H1 (cell line): ENCODE data around the gene SHANK1. TPM values are rescaled to one million over a fixed set of nuclear protein-coding genes. Genes with fewer than 3 reads are reported as not detected.

ENCODE experiments used
- MAFK ChIP-seq: IDR thresholded peaks from 2 replicates; pipeline ENCODE4 v1.6.1; 2012; ENCODE audit warnings: low read depth, mild to moderate bottlenecking, improper control_type of control experiment, low read length
- POU5F1 ChIP-seq: IDR thresholded peaks from 2 replicates; pipeline ENCODE4 v1.6.1; 2011; ENCODE audit warnings: low read depth, mild to moderate bottlenecking, low read length, moderate library complexity
- polyA plus RNA-seq, 7 experiments: library from polyadenylated mRNA; depleted of rRNA in 3 of 7; stranded (reverse) in 5 of 7; unstranded in 2 of 7; fragments of >200 nt in 5 of 7; fragments of 200-250 nt in 2 of 7; gene quantifications; 1 replicate in 5 of 7; 2 replicates in 1 of 7; 4 replicates in 1 of 7; pipeline versions ENCODE4 v1.2.1 to v1.2.3, GENCODE V29; 2011 to 2013; ENCODE audit warnings: missing spikeins in 2 of 7, mixed read lengths in 2 of 7
- total RNA-seq: library from RNA; stranded (reverse); fragmentation: NEBNext Ultra II Directional; extraction: Animal tissue kit (Norgen Biotek cat#: 25700); gene quantifications from 2 replicates; pipeline ENCODE4 v1.2.1, GENCODE V29; 2021

SHANK1 gene
- total and polyA plus RNA-seq, 2 of the 8 experiments (the other 6 are each of a cell fraction or from before 2014, with no cell fraction given): 1.1 to 3.7 TPM

GRCh38 chr19:50702158-50702870 is 17.3 kb downstream of the SHANK1 start (continued):
- no peak for TF ChIP-seq POU5F1
- no peak for TF ChIP-seq MAFK
- TF ChIP-seq, all 59 proteins: peak for 0
